ENCODE data around the gene PRPF40B. TPM values are rescaled to one million over a fixed set of nuclear protein-coding genes. Genes with fewer than 3 reads are reported as not detected.

The PRPF40B gene
- total and polyA plus RNA-seq, 2 of the 13 experiments (the other 11 are each of a cell fraction or from before 2014, with no cell fraction given): 5.0 to 7.8 TPM

DNA sequence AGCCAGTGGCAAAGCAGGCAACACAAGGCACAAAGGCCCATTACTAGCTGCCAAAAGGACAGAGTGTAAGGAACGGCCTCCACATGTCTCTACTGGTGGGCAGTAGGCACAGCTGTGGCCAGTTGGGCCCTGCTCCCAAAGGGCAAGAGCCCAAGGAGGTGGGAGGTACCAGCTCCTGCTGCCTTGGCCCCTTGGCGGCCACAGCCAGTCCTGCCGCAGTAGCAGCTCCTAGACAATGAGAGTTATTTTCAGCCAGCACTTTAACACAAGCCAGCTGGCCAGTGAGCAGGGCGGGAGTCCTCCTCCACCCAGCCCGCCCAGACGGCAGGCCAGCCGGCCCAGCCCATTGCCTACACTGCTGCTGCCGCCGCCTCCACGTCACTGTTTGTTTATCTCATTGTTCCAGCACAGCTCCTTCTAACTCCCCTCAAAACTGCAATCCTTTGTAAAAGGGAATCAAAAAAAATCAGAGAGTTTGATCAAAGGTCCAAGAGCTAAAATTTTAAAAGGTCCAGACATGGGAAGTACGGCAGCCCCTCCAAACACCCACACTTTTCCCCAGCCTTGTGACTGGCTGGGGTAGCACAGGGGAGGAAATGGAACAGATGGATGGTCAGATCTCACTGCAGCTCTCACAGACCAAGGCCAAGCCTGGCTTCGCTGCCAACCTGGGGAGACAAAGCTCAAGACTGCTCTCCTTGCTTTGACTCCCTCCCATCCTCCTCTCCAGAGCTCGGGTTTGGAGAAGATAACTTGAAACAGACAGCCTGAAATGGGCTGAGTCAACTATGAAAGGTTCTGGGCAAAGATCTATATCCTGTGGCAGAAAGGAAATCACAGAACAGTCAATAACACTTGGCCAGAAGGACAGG is 50.3 kb downstream of the PRPF40B start (continued):
- TF ChIP-seq NFE2L2 (IDR thresholded peaks at IDR 0.05; ENCODE audit: low read length) (no peak), ZNF598 (CRISPR knock-in tag; IDR thresholded peaks at IDR 0.05; ENCODE audit: borderline replicate concordance) (0 out of 2 replicates have a peak, but pooled peaks have one; percentile 46), LCORL (IDR thresholded peaks at IDR 0.05) (no peak), LCORL (CRISPR knock-in tag; IDR thresholded peaks at IDR 0.05) (0 out of 2 replicates have a peak, but pooled peaks have one; percentile 24), HNRNPL (IDR thresholded peaks at IDR 0.05; ENCODE audit: low read depth, low read length) (0 out of 2 replicates have a peak, but pooled peaks have one; percentile 44), NFE2 (CRISPR knock-in tag; IDR thresholded peaks at IDR 0.05) (no peak), ATF7-NPFF (CRISPR knock-in tag; IDR thresholded peaks at IDR 0.05; ENCODE audit: low read depth) (no peak), RBM39 (IDR thresholded peaks at IDR 0.05; ENCODE audit: low read depth, low read length, poor library complexity, severe bottlenecking) (no peak), CHD4 (IDR thresholded peaks at IDR 0.05; ENCODE audit: borderline replicate concordance, low read length) (no peak), RFX1 (IDR thresholded peaks at IDR 0.05) (no peak), ZNF235 (CRISPR knock-in tag; IDR thresholded peaks at IDR 0.05; ENCODE audit: borderline replicate concordance) (no peak), ZNF781 (CRISPR knock-in tag; IDR thresholded peaks at IDR 0.05; ENCODE audit: borderline replicate concordance, not compliant biosample characterization) (no peak), SAP130 (CRISPR knock-in tag; IDR thresholded peaks at IDR 0.05; ENCODE audit: low read depth) (0 out of 2 replicates have a peak, but pooled peaks have one; percentile 21), ATF3 (CRISPR knock-in tag; IDR thresholded peaks at IDR 0.05) (no peak), ZFP62 (CRISPR knock-in tag; IDR thresholded peaks at IDR 0.05) (no peak), TFAP4 (IDR thresholded peaks at IDR 0.05; ENCODE audit: borderline replicate concordance, low read depth) (peak; percentile 81), PLRG1 (conservative IDR thresholded peaks at IDR 0.05) (no peak), MYNN (CRISPR knock-in tag; IDR thresholded peaks at IDR 0.05; ENCODE audit: low read depth) (no peak), PHF20 (CRISPR knock-in tag; IDR thresholded peaks at IDR 0.05) (no peak), MTA3 (CRISPR knock-in tag; IDR thresholded peaks at IDR 0.05) (no peak), KLF6 (CRISPR knock-in tag; IDR thresholded peaks at IDR 0.05) (no peak), GABPB1 (CRISPR knock-in tag; IDR thresholded peaks at IDR 0.05) (peak; percentile 20; the same call in 1 of the 2 replicates), JDP2 (CRISPR knock-in tag; IDR thresholded peaks at IDR 0.05; ENCODE audit: borderline replicate concordance) (no peak)
- TF ChIP-seq, protein P1, sequence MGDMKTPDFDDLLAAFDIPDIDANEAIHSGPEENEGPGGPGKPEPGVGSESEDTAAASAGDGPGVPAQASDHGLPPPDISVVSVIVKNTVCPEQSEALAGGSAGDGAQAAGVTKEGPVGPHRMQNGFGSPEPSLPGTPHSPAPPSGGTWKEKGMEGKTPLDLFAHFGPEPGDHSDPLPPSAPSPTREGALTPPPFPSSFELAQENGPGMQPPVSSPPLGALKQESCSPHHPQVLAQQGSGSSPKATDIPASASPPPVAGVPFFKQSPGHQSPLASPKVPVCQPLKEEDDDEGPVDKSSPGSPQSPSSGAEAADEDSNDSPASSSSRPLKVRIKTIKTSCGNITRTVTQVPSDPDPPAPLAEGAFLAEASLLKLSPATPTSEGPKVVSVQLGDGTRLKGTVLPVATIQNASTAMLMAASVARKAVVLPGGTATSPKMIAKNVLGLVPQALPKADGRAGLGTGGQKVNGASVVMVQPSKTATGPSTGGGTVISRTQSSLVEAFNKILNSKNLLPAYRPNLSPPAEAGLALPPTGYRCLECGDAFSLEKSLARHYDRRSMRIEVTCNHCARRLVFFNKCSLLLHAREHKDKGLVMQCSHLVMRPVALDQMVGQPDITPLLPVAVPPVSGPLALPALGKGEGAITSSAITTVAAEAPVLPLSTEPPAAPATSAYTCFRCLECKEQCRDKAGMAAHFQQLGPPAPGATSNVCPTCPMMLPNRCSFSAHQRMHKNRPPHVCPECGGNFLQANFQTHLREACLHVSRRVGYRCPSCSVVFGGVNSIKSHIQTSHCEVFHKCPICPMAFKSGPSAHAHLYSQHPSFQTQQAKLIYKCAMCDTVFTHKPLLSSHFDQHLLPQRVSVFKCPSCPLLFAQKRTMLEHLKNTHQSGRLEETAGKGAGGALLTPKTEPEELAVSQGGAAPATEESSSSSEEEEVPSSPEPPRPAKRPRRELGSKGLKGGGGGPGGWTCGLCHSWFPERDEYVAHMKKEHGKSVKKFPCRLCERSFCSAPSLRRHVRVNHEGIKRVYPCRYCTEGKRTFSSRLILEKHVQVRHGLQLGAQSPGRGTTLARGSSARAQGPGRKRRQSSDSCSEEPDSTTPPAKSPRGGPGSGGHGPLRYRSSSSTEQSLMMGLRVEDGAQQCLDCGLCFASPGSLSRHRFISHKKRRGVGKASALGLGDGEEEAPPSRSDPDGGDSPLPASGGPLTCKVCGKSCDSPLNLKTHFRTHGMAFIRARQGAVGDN (CRISPR knock-in tag; IDR thresholded peaks at IDR 0.05): peak; percentile 54
- TF ChIP-seq, protein P2, sequence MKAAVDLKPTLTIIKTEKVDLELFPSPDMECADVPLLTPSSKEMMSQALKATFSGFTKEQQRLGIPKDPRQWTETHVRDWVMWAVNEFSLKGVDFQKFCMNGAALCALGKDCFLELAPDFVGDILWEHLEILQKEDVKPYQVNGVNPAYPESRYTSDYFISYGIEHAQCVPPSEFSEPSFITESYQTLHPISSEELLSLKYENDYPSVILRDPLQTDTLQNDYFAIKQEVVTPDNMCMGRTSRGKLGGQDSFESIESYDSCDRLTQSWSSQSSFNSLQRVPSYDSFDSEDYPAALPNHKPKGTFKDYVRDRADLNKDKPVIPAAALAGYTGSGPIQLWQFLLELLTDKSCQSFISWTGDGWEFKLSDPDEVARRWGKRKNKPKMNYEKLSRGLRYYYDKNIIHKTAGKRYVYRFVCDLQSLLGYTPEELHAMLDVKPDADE (CRISPR knock-in tag; IDR thresholded peaks at IDR 0.05): no peak

Data from HepG2 (cell line).